ENCODE data around the gene MRPS26.

MRPS26 gene

DNA sequence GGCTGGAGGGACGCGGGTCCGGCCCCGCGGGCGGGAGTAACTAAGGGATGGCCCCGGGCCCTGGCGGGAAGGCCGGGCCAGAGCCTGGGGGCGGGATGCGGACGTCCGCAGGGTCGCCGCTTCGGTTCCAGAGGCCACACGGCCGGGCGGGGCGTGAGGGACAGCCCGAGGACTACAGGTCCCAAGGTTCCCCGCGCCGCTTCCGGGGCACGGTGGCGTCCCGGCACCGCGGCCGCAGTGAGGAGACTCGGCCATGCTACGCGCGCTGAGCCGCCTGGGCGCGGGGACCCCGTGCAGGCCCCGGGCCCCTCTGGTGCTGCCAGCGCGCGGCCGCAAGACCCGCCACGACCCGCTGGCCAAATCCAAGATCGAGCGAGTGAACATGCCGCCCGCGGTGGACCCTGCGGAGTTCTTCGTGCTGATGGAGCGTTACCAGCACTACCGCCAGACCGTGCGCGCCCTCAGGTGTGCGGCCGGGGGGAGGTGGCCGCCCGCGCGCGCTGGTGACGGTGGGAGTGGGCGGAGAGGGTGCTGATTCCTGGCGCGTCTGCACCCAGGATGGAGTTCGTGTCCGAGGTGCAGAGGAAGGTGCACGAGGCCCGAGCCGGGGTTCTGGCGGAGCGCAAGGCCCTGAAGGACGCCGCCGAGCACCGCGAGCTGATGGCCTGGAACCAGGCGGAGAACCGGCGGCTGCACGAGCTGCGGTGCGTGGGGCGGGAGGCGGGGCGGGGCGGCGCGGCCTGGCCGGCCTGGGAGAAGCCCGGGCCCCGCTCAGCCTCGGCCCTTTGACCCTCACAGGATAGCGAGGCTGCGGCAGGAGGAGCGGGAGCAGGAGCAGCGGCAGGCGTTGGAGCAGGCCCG lies at the start of gene MRPS26:
MRPS26 (plus strand) TSS at position 237 of the 861 bp plus-strand sequence; CDS start at position 254, 17 bp downstream.
- peak within 1 kb of the TSS; percentile 73 for H3K4me3 ChIP-seq (ENCODE audit: low read length)
- TF ChIP-seq, protein P1, sequence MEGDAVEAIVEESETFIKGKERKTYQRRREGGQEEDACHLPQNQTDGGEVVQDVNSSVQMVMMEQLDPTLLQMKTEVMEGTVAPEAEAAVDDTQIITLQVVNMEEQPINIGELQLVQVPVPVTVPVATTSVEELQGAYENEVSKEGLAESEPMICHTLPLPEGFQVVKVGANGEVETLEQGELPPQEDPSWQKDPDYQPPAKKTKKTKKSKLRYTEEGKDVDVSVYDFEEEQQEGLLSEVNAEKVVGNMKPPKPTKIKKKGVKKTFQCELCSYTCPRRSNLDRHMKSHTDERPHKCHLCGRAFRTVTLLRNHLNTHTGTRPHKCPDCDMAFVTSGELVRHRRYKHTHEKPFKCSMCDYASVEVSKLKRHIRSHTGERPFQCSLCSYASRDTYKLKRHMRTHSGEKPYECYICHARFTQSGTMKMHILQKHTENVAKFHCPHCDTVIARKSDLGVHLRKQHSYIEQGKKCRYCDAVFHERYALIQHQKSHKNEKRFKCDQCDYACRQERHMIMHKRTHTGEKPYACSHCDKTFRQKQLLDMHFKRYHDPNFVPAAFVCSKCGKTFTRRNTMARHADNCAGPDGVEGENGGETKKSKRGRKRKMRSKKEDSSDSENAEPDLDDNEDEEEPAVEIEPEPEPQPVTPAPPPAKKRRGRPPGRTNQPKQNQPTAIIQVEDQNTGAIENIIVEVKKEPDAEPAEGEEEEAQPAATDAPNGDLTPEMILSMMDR (conservative IDR thresholded peaks at IDR 0.05; ENCODE audit: low read depth, low read length), result no peak
- DNase-seq (ENCODE audit: low read depth), result no peak

DNA sequence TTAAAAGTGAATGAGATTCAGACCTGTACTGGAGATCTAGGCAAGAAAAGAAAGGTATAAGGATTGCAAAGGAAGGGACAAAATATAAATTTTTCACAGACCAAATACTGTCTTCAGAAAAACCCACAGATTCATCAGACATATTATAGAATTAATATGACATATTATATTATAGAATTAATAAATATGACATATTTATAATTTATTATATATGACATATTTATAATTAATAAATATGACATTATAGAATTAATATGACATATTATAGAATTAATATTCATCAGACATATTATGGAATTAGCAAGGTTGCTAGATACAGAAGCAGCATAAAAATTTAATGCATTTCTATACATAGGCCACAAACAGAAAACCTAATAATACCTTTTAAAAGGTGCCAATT lies 47.1 kb upstream of the MRPS26 start:
- H3K4me3 ChIP-seq (ENCODE audit: low read length), result no peak overlapping the region
- TF ChIP-seq, protein P1 (conservative IDR thresholded peaks at IDR 0.05; ENCODE audit: low read depth, low read length), result no peak
- DNase-seq (ENCODE audit: low read depth), result no peak

DNA sequence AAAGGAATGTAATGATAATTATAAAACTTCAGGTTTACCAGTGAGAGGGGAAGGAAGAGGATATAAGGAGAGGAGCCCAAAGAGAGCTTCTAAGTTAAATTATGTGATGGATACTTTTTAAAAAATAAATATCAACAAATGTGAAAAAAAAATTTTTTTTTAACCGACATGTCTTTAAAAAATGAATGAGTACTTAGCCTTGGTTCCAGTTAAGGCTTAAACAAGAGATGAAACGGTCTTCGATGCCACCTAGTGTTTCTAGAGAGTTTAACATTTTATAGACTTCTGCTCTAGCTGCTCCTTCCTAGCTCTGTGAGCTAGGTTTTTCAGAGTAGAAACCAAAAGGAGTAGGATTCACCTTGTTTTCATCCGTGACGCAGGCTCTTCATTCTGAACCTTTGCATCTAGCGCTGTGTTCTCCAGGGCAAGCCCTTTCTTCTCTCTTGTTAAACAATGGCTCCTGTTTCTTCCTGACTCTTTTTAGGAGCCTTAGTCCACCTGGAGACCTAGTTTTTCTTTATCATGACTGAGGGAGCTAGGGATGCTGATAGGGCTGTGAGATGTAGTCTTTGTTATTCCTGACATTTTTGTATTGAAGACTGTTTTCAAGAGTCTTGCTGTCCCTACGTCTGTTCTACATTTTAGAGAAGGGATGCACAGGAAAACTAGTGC lies 44.9 kb upstream of the MRPS26 start:
- TF ChIP-seq, protein P1 (conservative IDR thresholded peaks at IDR 0.05; ENCODE audit: low read depth, low read length), result peak; percentile 55
- H3K4me3 ChIP-seq (ENCODE audit: low read length), result no peak overlapping the region
- peak; percentile 25 for DNase-seq (ENCODE audit: low read depth)

DNA sequence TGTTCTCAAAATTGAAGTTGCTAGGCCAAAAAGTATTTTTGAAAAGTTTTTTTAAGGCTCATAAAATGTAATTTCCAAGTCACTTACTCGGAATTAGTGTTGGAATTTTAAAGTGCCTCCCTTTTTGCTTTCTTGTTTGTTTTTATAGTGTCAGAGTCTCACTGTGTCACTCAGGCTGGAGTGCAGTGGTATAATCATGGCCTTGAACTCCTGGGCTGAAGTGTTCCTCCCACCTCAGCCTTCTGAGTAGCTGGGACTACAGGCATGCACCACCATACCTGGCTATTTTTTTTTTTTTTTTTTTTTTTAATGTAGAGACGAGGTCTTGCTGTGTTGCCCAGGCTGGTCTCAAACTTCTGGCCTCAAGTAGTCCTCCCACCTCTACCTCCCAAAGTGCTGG lies 42.4 kb upstream of the MRPS26 start:
- no peak overlapping the region for H3K4me3 ChIP-seq (ENCODE audit: low read length)
- TF ChIP-seq, protein P1 (conservative IDR thresholded peaks at IDR 0.05; ENCODE audit: low read depth, low read length), result no peak
- DNase-seq (ENCODE audit: low read depth), result no peak

DNA sequence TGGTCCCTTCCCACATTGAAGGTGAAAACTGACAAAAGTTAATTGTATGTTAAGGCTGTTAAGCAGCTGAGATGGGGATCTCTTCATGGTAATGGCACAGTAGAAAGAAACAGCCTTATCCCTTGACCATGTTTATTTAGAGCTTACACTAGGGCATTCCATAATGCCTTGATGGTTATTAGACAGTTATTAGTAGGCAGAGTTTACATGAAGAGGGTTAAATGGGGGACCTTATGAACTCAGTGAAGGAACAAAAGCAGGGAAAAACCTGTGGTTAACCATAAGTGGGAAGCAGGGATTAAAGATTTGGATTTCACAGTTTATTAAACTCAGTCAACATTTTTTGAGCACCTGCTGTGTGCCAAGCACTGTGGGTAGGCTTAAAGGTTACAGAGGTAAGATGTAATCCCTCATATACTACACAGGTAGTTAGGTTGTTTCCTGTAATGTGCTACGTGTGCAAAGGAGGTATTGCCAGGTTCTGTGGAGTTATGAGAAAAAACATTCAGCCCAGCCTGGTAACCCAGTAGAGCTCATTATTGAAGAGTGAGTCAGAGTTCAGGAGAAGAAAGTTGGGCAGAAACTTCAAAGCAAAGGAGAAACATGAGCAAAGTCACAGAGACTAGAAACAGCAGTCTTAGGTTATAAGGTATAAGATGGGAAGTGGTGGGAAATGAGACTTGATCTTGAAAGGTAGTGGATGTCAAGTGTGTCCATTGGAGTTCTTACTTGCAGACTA lies 34.7 kb upstream of the MRPS26 start:
- TF ChIP-seq, protein P1 (conservative IDR thresholded peaks at IDR 0.05; ENCODE audit: low read depth, low read length), result no peak
- no peak overlapping the region for H3K4me3 ChIP-seq (ENCODE audit: low read length)
- DNase-seq (ENCODE audit: low read depth), result peak; percentile 60

DNA sequence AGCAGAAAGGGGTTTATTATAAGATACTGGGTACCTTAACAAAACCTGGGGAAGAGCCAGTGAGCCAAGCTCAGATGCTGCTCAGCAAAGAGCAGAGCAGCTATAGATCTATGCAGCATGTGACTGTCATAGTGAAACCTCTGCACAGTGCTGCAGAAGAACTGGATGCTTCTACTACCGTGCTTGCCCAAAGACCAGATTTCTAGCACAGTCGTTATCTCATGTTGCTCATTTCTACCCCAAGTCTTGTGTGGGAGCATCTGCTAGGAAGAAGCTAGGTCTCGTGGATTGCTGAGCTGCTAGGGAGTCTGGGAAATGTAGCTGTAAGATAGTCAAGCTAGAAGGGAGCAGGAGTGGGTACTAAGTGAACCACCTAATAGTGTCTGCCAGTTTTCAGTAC lies 34.1 kb upstream of the MRPS26 start:
- H3K4me3 ChIP-seq (ENCODE audit: low read length), result no peak overlapping the region
- TF ChIP-seq, protein P1 (conservative IDR thresholded peaks at IDR 0.05; ENCODE audit: low read depth, low read length), result no peak
- DNase-seq (ENCODE audit: low read depth), result no peak
